KOPT-K1 (cell line): ENCODE results near the gene KIAA0040.

ENCODE experiments used
- H3K27ac ChIP-seq: fragments of 200-600 bp; sonication (generic); 2 replicates; pipeline ENCODE4 v1.5.1; 2016; ENCODE audit warnings: antibody characterized with exemption, mild to moderate bottlenecking, low read depth, low read length; ENCODE audit not compliant: poor library complexity, severe bottlenecking
- H3K36me3 ChIP-seq: fragments of 200-600 bp; sonication (generic); 2 replicates; pipeline ENCODE4 v1.5.1; 2017; ENCODE audit warnings: antibody characterized with exemption, mild to moderate bottlenecking, low read length, moderate library complexity; ENCODE audit not compliant: insufficient read depth
- H3K9me3 ChIP-seq: fragments of 200-600 bp; sonication (generic); 2 replicates; pipeline ENCODE4 v1.5.1; 2017; ENCODE audit warnings: antibody characterized with exemption, low read length, mild to moderate bottlenecking; ENCODE audit not compliant: insufficient read depth, poor library complexity, severe bottlenecking

KIAA0040 gene

DNA sequence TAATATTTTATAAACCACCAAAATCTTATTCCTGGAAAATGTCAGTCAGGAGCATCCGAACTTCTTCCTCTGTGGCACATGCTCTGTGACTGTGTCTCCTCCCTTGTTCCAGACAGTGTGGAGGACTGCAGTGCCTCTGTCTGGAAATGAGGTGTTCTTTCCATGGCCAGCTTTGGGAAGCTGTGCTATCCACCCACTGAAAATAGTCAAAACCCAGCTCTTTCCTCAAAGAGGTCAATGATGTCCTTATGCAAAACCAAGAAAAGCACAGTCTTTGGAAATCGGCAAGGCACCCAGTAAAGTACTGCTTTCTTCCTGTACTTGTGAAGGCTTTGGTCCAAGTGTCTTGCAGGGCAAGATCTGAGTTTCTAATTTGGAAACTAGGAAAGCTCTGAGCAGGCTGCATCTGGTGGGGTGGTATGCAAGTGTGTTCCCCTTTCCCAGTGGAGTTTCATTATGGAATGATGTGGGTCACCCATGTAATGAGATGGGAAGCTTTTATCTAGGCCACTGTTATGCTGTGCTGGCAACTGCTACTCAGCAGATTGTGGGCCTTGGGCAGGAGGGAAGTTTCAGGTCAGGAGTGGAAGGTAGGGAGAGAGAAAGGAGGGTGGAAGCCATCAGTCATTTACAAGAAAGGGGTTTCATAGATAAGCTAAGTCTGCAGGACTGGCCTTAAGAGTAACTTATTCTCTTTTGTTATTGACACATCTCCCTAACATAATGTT, 6.0 kb downstream of the KIAA0040 start:
- Histone ChIP-seq H3K9me3 (no peaks in the 10 kb centered on the region), H3K27ac (no peak overlapping the region), H3K36me3 (no peaks in the 10 kb centered on the region)

DNA sequence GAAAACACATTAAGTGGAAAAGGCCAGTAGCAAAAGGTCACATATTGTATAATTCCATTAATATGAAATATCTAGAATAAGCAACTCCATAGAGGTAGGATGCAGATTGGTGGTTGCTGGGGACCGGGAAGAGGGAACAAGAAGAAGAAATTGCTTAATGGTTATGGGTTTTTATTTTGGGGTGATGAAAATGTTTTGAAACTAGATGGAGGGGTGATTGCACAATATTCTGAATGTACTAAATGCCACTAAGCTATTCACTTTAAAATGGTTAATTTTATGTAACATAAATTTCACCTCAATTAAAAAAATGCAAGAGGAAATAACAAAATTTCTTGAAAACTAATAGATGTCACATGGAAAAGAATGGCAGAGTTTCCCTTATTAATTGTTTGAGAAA, 6.7 kb downstream of the KIAA0040 start:
- Histone ChIP-seq H3K27ac (no peak overlapping the region), H3K36me3 (no peaks in the 10 kb centered on the region), H3K9me3 (no peaks in the 10 kb centered on the region)

DNA sequence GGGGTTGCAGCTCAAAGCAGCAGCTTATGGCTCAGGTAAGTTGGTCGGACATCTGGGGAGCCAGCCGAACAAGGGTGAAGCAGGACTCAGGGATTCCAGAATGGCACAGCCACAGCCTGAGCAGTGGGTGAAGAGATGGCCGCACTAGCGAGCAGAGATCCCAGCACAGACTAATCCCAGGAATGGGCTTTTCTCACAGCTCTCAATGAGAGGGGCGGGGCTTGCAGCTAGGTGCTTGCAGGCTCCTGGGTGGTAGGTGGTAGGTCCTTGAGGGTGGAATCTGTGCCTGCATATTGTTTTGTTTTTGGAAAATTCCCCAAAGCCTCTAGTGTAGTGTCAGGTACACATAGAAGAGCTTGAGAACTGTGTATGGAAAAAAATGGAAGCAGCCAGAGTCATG, 9.0 kb downstream of the KIAA0040 start:
- Histone ChIP-seq H3K27ac (no peak overlapping the region), H3K36me3 (no peaks in the 10 kb centered on the region), H3K9me3 (no peaks in the 10 kb centered on the region)

DNA sequence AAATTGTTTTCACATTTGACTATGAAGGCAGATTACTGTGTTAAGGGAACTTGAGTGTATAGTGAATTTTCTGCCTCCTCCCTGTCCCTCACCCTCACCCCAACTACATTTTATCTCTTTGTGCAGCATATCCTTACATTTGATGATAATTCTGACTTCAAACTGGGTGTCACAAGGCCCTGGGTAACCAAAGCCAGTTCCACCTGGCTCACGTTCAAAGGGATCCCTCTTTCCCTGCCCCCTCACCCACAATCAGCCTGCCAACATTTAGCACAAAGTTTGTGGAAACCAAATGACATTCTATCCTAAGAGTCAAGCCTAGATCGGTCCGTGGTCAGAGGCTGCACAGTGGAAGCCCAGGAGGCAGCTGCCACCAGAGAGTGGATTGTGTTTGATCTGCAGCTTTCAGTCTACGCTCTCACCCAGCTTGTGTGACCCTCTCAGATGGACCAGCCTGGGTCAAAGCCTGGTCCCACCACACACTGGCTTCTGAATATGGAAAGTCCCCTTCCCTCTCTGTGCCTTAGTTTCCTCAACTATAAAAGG, 10.3 kb downstream of the KIAA0040 start:
- no peak overlapping the region for H3K27ac ChIP-seq
- H3K9me3 ChIP-seq: no peaks in the 10 kb centered on the region
- no peaks in the 10 kb centered on the region; the same call in 1 of the 2 replicates for H3K36me3 ChIP-seq

DNA sequence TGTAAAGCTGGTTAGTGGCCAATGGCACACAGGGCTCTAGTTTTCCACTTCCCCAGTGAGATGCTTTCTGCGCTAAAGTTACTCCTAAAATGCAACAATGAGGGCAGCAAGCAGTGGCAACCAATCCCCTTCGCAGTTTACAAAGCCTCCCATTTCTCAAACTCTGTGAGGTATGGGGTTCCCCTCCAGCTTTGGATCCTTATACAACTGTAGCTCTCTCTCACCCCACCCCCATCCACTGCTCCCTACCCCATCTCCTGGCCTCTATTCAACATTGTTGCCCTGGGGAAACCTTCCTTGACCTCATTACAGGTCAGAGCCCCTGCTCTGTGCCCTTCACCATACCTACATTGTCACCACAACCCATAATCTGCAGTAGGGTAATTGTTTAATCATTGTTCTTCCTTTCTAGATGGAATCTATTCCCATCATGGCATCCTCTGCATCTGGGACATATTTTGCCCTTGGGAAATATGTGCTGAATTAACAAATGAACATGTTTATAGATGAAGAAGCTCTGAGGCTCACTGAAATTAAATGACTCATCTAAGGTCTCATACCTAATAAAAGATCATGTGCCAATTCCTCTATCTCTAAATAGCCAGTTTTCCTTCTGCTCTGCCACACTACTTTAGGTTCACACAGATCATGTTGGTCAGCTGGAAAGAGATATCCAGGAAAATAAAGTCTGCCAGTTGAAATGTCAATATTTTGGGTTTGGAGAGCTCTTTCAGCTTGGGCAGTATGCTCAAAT, 12.6 kb downstream of the KIAA0040 start:
- no peaks in the 10 kb centered on the region for H3K9me3 ChIP-seq
- no peak overlapping the region for H3K27ac ChIP-seq
- no peaks in the 10 kb centered on the region; the same call in 1 of the 2 replicates for H3K36me3 ChIP-seq

DNA sequence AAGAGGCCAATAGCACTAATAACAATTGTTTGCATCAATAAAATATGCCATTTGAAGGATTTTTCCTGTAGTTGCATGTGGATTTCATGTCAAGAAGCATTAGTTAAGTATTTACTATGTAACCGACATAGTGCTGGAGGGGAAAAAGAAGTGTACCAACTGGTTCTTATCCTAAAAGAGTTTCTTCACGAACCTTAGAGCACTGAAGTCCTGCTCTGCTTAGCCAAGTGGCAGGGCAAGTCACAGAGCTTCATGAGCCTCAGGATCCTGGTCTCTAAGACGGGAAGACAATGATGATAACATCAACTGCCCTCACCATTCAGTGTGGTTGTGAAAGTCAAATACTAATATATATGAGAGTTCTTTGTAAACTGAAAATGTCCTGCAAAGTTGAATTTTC, 14.1 kb downstream of the KIAA0040 start:
- no peak overlapping the region for H3K27ac ChIP-seq
- no peaks in the 10 kb centered on the region; the same call in 1 of the 2 replicates for H3K36me3 ChIP-seq

DNA sequence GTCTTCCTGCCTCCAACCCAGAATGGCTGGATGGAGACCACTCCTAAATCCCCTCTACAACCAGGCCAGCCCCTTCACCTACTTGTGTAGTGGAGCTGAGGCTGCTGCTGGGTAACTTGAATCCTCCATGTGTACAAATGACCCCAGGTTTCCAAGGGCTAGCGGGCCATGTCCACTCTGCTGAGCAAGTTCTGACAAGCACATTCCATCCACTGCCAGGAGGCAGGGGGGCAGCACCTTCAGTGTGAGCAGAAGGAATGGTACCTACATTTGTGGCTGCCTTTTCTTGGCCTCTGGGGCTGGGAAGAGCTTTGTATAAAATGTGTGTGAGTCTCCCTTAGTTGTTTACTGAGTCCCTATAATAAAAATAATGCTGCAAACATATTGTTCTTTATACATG, 14.5 kb downstream of the KIAA0040 start:
- Histone ChIP-seq H3K36me3 (no peaks in the 10 kb centered on the region; the same call in 1 of the 2 replicates), H3K27ac (no peak overlapping the region), H3K9me3 (no peaks in the 10 kb centered on the region)

More for the DNA sequence above, 14.1 kb downstream of the KIAA0040 start:
- H3K9me3 ChIP-seq: no peaks in the 10 kb centered on the region

DNA sequence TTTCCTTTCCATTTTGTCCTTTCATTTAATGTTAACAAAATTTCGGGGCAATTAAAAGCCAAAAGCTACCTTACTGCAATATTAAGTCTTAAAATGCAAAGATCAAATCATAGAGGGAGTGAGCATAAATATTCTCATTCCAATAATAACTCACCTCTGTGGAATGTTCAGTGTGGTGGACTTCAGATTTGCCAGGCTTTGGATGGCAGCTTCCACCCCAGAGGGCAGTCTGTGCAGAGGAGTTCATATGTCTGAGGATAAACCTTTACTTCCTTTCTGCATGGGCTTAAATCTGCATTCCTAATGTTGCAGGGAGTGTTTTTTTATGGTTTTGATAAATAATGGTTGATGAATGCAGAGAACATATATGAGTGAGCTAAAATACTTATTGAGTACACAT, 16.3 kb downstream of the KIAA0040 start:
- no peak overlapping the region for H3K27ac ChIP-seq
- no peaks in the 10 kb centered on the region; the same call in 1 of the 2 replicates for H3K36me3 ChIP-seq
- no peaks in the 10 kb centered on the region for H3K9me3 ChIP-seq

DNA sequence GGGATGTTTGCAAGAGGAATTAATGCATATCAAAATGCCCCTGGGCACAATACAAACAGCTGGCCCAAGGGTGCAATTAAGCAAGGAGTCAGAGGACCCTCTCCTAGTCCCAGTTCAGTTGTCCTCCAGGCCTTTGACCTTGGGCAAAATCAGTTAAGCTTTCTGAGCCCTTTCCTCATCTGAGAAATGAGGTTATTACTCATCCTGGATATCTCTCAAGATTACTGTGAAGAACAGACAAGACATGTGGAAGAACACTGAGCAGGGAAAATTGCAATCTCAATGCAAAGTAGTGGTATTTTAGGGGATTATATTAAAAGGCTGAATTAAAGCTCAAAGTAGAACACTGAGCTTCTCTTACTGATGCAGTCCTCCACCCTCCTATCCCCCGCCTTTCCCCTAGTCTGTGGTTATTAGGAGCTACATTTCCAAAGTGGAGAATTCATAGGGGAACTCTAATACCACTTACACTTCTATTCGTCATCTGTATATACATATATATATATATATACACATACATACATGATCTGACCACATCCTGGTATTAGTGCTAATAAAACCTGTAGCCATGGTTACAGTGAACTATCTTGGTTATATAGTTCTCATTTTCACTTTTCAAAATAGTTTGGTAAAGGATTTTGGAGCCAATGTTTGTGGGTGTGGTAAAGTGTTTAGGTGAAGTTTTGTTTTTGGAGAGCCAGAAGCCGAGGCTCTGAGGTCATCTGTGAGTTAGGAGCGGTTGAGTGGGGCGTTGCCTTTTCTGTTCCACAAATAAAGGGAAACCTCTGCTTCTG, 18.1 kb downstream of the KIAA0040 start:
- Histone ChIP-seq H3K27ac (no peak overlapping the region), H3K9me3 (no peaks in the 10 kb centered on the region), H3K36me3 (no peaks in the 10 kb centered on the region; the same call in 1 of the 2 replicates)

DNA sequence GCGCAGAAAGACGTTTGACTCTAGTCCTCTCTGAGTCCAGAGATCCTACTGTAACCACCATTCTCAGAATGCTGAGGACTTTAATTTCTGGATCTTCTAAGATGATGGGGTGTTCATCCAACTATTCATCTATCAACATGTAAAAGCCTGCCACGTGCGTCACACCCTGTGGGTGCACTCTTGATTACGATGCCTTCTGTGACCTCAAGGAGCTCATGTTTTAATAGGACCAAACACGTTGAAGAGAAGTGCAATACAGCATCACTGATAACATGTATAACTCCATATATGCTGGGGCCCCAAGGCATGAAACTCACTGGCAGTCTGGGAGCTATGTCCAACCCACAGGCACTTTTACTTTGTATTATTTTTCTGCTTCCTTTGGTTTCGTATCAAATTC, 19.0 kb downstream of the KIAA0040 start:
- H3K36me3 ChIP-seq: no peaks in the 10 kb centered on the region; the same call in 1 of the 2 replicates
- H3K27ac ChIP-seq: no peak overlapping the region
- no peaks in the 10 kb centered on the region for H3K9me3 ChIP-seq

DNA sequence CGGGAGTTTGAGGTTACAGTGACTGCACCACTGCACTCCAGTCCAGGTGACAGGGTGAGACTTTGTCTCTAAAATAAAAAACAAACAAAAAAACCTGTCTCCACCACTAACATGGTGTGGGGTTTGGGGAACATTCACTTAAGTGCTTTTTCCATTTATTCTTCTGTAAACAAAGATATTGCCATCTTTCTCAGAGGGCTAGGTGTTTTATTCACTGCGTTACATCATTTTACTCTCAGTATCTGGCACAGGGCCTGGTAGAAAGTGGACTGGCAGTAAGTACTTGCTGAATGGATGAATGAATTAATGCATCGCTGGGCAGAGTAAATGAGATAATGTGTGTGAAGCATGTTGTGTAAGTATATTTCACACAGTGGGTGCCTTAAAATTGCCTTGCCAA, 20.1 kb downstream of the KIAA0040 start:
- no peaks in the 10 kb centered on the region; the same call in 1 of the 2 replicates for H3K36me3 ChIP-seq
- no peak overlapping the region for H3K27ac ChIP-seq
- no peaks in the 10 kb centered on the region for H3K9me3 ChIP-seq

DNA sequence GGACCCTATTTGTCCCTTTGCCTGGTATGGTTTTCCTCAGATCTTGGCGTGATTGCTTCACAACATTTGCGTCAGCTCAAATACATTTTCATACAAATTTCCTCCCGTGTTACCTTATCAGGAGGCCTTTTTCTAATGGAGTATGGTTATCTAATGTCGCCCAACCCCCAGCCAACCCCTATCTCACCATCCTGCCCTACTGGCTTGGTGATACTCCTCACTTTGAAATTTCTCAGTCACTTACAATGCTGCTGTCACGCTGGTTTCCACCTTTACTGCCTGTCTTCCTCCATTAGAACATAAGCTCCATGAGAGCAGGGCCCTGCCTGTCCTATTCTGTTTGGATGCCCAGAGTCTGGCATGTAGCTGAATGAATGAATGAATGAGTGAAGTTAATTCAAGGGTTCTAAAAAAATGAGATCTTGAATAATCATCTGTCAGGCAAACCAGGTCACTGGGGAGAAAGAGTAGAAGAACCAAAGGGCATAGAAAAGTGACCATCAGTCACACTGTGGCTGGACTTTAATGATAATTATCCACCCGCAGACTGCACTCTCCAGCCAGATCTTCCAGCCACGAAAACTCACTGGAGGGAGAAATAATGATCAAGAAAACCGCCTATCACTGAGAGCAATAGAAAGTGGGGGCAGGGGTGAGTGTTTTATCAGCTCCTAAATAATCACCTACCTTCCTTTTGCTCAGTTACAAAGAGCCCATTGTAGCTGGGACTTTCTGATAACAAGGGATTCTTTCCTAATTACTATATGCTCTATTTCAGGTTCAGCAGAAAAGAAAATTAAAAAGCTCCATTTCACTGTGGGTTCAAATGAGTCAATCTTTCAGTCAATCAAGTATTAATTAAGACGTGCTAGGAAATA, 21.3 kb downstream of the KIAA0040 start:
- Histone ChIP-seq H3K9me3 (no peaks in the 10 kb centered on the region), H3K36me3 (0 out of 2 replicates have a peak, but pooled peaks cover 1% of the 10 kb centered on the region), H3K27ac (no peak overlapping the region)

DNA sequence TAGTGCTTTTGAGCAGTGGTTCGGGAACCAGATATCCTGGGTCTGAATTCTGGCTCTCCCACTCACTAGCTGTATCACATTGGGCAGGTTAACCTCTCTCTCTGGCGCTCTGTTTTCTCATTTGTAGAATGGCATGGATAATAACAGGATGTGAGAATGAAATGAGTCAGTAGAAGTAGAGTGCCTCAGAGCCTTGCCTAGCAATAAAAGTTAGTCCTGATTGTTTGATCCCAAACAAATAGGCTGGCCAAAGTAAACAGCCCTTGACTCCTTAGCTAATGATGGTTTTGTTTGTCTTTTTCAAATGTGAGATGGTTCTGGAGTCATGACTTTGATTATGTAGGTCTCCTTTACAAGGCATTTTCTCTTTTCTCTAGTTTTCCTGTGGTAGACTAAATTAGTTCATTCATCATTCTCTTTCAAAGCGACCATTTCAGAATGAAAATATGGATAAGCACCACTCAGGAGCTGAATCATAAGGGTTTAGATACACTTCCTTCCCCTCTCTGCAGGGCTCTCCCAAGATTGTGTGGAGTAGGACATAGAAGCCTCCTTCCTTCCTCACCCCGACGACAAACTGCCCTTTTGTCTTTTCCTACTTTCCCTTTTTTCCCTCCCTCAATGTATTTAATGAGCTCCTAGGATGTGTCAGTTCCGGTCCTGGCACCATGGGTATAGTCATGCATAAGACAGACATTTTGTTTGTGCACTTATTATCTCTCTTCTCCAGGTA, 23.1 kb downstream of the KIAA0040 start:
- Histone ChIP-seq H3K27ac (no peak overlapping the region), H3K36me3 (0 out of 2 replicates have a peak, but pooled peaks cover 5% of the 10 kb centered on the region), H3K9me3 (no peaks in the 10 kb centered on the region)
